Measurements from ENCODE around the gene PEAK1.
"Not testable (repeated sequence)": the region's sequence is repeated elsewhere in the genome, so short reads cannot be mapped to it uniquely, and the experiment has no call there.

Gene PEAK1

GRCh38 chr15:77168141-77168540, 251.8 kb downstream of the PEAK1 start:
- DNase-seq, result peak; percentile 83

GRCh38 chr15:77167406-77167805, 252.5 kb downstream of the PEAK1 start:
- DNase-seq, result no peak

GRCh38 chr15:77163781-77164384, 256.0 kb downstream of the PEAK1 start:
- no peak for DNase-seq

GRCh38 chr15:77162872-77163633, 256.9 kb downstream of the PEAK1 start:
- DNase-seq, result no peak

GRCh38 chr15:77160562-77161478, 259.1 kb downstream of the PEAK1 start:
- no peak for DNase-seq

GRCh38 chr15:77156000-77156399, 263.9 kb downstream of the PEAK1 start:
- not testable (repeated sequence) for DNase-seq

- no peak for DNase-seq
Observed at GRCh38 chr15:77148191-77148590, 271.7 kb downstream of the PEAK1 start.

- DNase-seq, result no peak
Observed at GRCh38 chr15:77145370-77145769, 274.5 kb downstream of the PEAK1 start.

- peak; percentile 100 for DNase-seq
Observed at GRCh38 chr15:77144492-77145070, 275.3 kb downstream of the PEAK1 start.

GRCh38 chr15:77144026-77144425, 275.9 kb downstream of the PEAK1 start:
- DNase-seq, result peak; percentile 63

GRCh38 chr15:77143616-77144015, 276.3 kb downstream of the PEAK1 start:
- DNase-seq, result no peak

GRCh38 chr15:77143191-77143590, 276.7 kb downstream of the PEAK1 start:
- DNase-seq, result no peak

- no peak for DNase-seq
Observed at GRCh38 chr15:77140220-77140619, 279.7 kb downstream of the PEAK1 start.

GRCh38 chr15:77139312-77139711, 280.6 kb downstream of the PEAK1 start:
- DNase-seq, result no peak

GRCh38 chr15:77138167-77138522, 281.8 kb downstream of the PEAK1 start:
- DNase-seq, result peak; percentile 56

GRCh38 chr15:77135181-77135580, 284.7 kb downstream of the PEAK1 start:
- DNase-seq, result no peak

GRCh38 chr15:77130315-77130930, 289.5 kb downstream of the PEAK1 start:
- no peak for DNase-seq

- DNase-seq, result no peak
Observed at GRCh38 chr15:77127626-77128025, 292.3 kb downstream of the PEAK1 start.

- DNase-seq, result no peak
Observed at GRCh38 chr15:77126529-77127326, 293.2 kb downstream of the PEAK1 start.

GRCh38 chr15:77123854-77124253, 296.1 kb downstream of the PEAK1 start:
- DNase-seq, result no peak

GRCh38 chr15:77122576-77122975, 297.3 kb downstream of the PEAK1 start:
- DNase-seq, result no peak

- no peak for DNase-seq
Observed at GRCh38 chr15:77121599-77121998, 298.3 kb downstream of the PEAK1 start.

All from fibroblast of upper back skin (primary cell).